GM23338 (cell line): ENCODE results near the gene CAMTA1. TPM values are rescaled to one million over a fixed set of nuclear protein-coding genes. Genes with fewer than 3 reads are reported as not detected.

Experiments
- ATAC-seq: fragments of 200-7000 bp; cut with Tn5 transposase; 3 replicates; pipeline ENCODE4 v1.9.1; 2020
- DNase-seq: peaks from one replicate; pipeline ENCODE4 v3.0.0-alpha.2; 2015; ENCODE audit warnings: low spot score
- H2AFZ ChIP-seq: fragments of 200-600 bp; sonication (generic); 2 replicates; pipeline ENCODE4 v1.8.0; 2016; ENCODE audit warnings: antibody characterized with exemption, mild to moderate bottlenecking, moderate library complexity
- H3F3A ChIP-seq: fragments of 200-600 bp; sonication (generic); replicated peaks from 2 replicates; pipeline ENCODE4 v1.8.0; 2017; ENCODE audit warnings: antibody characterized with exemption, mixed run types, low read depth
- H3K27ac ChIP-seq: fragments of 200-600 bp; sonication (generic); 2 replicates; pipeline ENCODE4 v1.6.1; 2016; ENCODE audit warnings: low read depth
- H3K27me3 ChIP-seq: fragments of 200-600 bp; sonication (generic); 2 replicates; pipeline ENCODE4 v1.8.0; 2016; ENCODE audit warnings: mild to moderate bottlenecking, mixed run types, moderate library complexity; ENCODE audit not compliant: insufficient read depth
- H3K36me3 ChIP-seq: fragments of 200-600 bp; sonication (generic); 2 replicates; pipeline ENCODE4 v1.8.0; 2016; ENCODE audit warnings: mild to moderate bottlenecking; ENCODE audit not compliant: insufficient read depth
- H3K4me1 ChIP-seq: fragments of 200-600 bp; sonication (generic); 2 replicates; pipeline ENCODE4 v1.8.0; 2016; ENCODE audit warnings: mild to moderate bottlenecking, moderate library complexity; ENCODE audit not compliant: insufficient read depth
- H3K4me2 ChIP-seq: fragments of 200-600 bp; sonication (generic); 2 replicates; pipeline ENCODE4 v1.7.1; 2017; ENCODE audit warnings: mixed run types
- H3K4me3 ChIP-seq: fragments of 200-600 bp; sonication (generic); 2 replicates; pipeline ENCODE4 v1.6.1; 2016; ENCODE audit warnings: mixed run types
- H3K79me2 ChIP-seq: fragments of 200-600 bp; sonication (generic); replicated peaks from 2 replicates; pipeline ENCODE4 v1.8.0; 2017; ENCODE audit warnings: mild to moderate bottlenecking; ENCODE audit not compliant: insufficient read depth
- H3K9me2 ChIP-seq: fragments of 200-600 bp; sonication (generic); 2 replicates; pipeline ENCODE4 v1.8.0; 2017; ENCODE audit not compliant: insufficient read depth
- H4K20me1 ChIP-seq: fragments of 200-600 bp; sonication (generic); replicated peaks from 2 replicates; pipeline ENCODE4 v1.8.0; 2017; ENCODE audit warnings: mild to moderate bottlenecking; ENCODE audit not compliant: insufficient read depth
- H3K27ac Mint-ChIP-seq: 2 replicates; pipeline ENCODE4 v1.8.0; 2020; ENCODE audit warnings: inconsistent platforms, mild to moderate bottlenecking, moderate library complexity, mixed read lengths
- H3K27me3 Mint-ChIP-seq: 3 replicates; pipeline ENCODE4 v1.8.0; 2022; ENCODE audit warnings: low read depth, mild to moderate bottlenecking, moderate library complexity, mixed read lengths, inconsistent platforms; ENCODE audit not compliant: insufficient read depth, poor library complexity
- H3K36me3 Mint-ChIP-seq: 3 replicates; pipeline ENCODE4 v1.8.0; 2021; ENCODE audit warnings: low read depth, mild to moderate bottlenecking, inconsistent platforms, moderate library complexity, mixed read lengths
- H3K4me1 Mint-ChIP-seq: 3 replicates; pipeline ENCODE4 v1.8.0; 2020; ENCODE audit warnings: mild to moderate bottlenecking, inconsistent platforms, mixed read lengths
- H3K4me3 Mint-ChIP-seq: 3 replicates; pipeline ENCODE4 v1.8.0; 2021; ENCODE audit warnings: moderate library complexity, mild to moderate bottlenecking, inconsistent platforms, mixed read lengths
- H3K9me3 Mint-ChIP-seq: 3 replicates; pipeline ENCODE4 v1.8.0; 2020; ENCODE audit warnings: moderate library complexity, mild to moderate bottlenecking, inconsistent platforms, mixed read lengths
- CREB1 ChIP-seq: fragments of 250-450 bp; sonication (Bioruptor Pico); IDR thresholded peaks from 2 replicates; pipeline ENCODE4 v1.5.0; 2020; ENCODE audit warnings: low read depth, mild to moderate bottlenecking, moderate library complexity
- CTCF ChIP-seq, 2 experiments: fragments of 200-600 bp in 1 of 2; sonication (generic) in 1 of 2; conservative IDR thresholded peaks; 2 replicates each; pipeline versions ENCODE4 v1.5.1 to v1.6.1; 2016 to 2017; ENCODE audit warnings: antibody characterized with exemption in 2 of 2, low read depth in 2 of 2, mild to moderate bottlenecking in 2 of 2, moderate library complexity in 1 of 2
- ETS1 ChIP-seq: IDR thresholded peaks from 2 replicates; pipeline ENCODE4 v1.6.1; 2016; ENCODE audit warnings: antibody characterized with exemption
- EZH2 ChIP-seq: fragments of 200-600 bp; sonication (generic); IDR thresholded peaks from one replicate; pipeline ENCODE4 v1.8.0; 2017; ENCODE audit warnings: antibody characterized with exemption, mild to moderate bottlenecking, low read depth; ENCODE audit not compliant: unreplicated experiment
- EZH2phosphoT487 ChIP-seq: fragments of 200-600 bp; sonication (generic); IDR thresholded peaks from one replicate; pipeline ENCODE4 v1.8.1; 2018; ENCODE audit warnings: antibody characterized with exemption; ENCODE audit not compliant: unreplicated experiment
- JUNB ChIP-seq: IDR thresholded peaks from one replicate; pipeline ENCODE4 v1.6.1; 2016; ENCODE audit warnings: antibody characterized with exemption; ENCODE audit not compliant: unreplicated experiment
- NANOG ChIP-seq: IDR thresholded peaks from 2 replicates; pipeline ENCODE4 v1.6.1; 2016; ENCODE audit warnings: antibody characterized with exemption, borderline replicate concordance
- POLR2AphosphoS5 ChIP-seq: IDR thresholded peaks from 2 replicates; pipeline ENCODE4 v1.6.1; 2016; ENCODE audit warnings: antibody characterized with exemption, low read depth
- REST ChIP-seq: IDR thresholded peaks from one replicate; pipeline ENCODE4 v1.6.1; 2018; ENCODE audit warnings: antibody characterized with exemption; ENCODE audit not compliant: unreplicated experiment
- STAT1 ChIP-seq: IDR thresholded peaks from one replicate; pipeline ENCODE4 v1.6.1; 2016; ENCODE audit warnings: antibody characterized with exemption; ENCODE audit not compliant: unreplicated experiment
- ZNF114 ChIP-seq: fragments of 250-450 bp; sonication (Bioruptor Pico); IDR thresholded peaks from 2 replicates; pipeline ENCODE4 v1.5.0; 2020; ENCODE audit warnings: mild to moderate bottlenecking, moderate library complexity
- ZNF331 ChIP-seq: fragments of 250-450 bp; sonication (Bioruptor Pico); IDR thresholded peaks from 2 replicates; pipeline ENCODE4 v1.5.0; 2020; ENCODE audit warnings: low read depth, mild to moderate bottlenecking, moderate library complexity
- ZNF462 ChIP-seq: fragments of 250-450 bp; sonication (Bioruptor Pico); IDR thresholded peaks from 2 replicates; pipeline ENCODE4 v1.5.0; 2020; ENCODE audit warnings: mild to moderate bottlenecking, moderate library complexity
- polyA plus RNA-seq: library from polyadenylated mRNA; unstranded; fragments of >200 nt; fragmentation: Nextera tagmentation; extraction: Ambion mirVana; gene quantifications from 2 replicates; pipeline ENCODE4 v1.2.1, GENCODE V29; 2016
- total RNA-seq: library from RNA; depleted of rRNA; stranded (reverse); fragments of >200 nt; shearing (Covaris generic); gene quantifications from 2 replicates; pipeline ENCODE4 v1.2.3, GENCODE V29; 2014

The CAMTA1 gene
- total and polyA plus RNA-seq, 2 experiments from 2014 or later, result 115 to 519 TPM

GRCh38 chr1:6756457-6756856 lies 28.8 kb upstream of the CAMTA1 start:
- TF ChIP-seq REST, result no peak
- TF ChIP-seq ZNF331 (CRISPR knock-in tag), result no peak
- TF ChIP-seq EZH2phosphoT487, result no peak
- no peak for TF ChIP-seq ZNF114 (CRISPR knock-in tag)
- no peak for TF ChIP-seq STAT1
- TF ChIP-seq EZH2, result no peak
- no peak for TF ChIP-seq NANOG
- no peak for TF ChIP-seq POLR2AphosphoS5
- TF ChIP-seq CTCF (conservative IDR thresholded peaks at IDR 0.05; ENCODE audit: low read depth in 2 of 2), result no peak
- TF ChIP-seq JUNB, result no peak
- TF ChIP-seq CREB1 (CRISPR knock-in tag), result no peak
- TF ChIP-seq ETS1, result no peak
- TF ChIP-seq ZNF462, result no peak
- H3K4me2 ChIP-seq, result no peak overlapping the region
- no peak for DNase-seq

More at GRCh38 chr1:6756457-6756856, 28.8 kb upstream of the CAMTA1 start:
- Histone ChIP-seq H3K9me2 (no peaks in the 10 kb centered on the region), H3K27ac (no peak overlapping the region), H4K20me1 (no peaks in the 10 kb centered on the region), H3K36me3 (no peaks in the 10 kb centered on the region), H3F3A (no peaks in the 10 kb centered on the region), H3K4me1 (no peaks in the 10 kb centered on the region), H3K4me3 (no peak overlapping the region), H3K79me2 (no peaks in the 10 kb centered on the region), H3K27me3 (no peaks in the 10 kb centered on the region), H2AFZ (peak overlapping the region; percentile 86)
- Mint-ChIP-seq H3K27ac (no peak overlapping the region), H3K27me3 (peaks cover under 1% of the 10 kb centered on the region), H3K9me3 (no peaks in the 10 kb centered on the region), H3K4me3 (no peak overlapping the region), H3K36me3 (no peaks in the 10 kb centered on the region), H3K4me1 (peaks cover 3% of the 10 kb centered on the region; the same call in 2 of the 3 replicates)
- ATAC-seq, result no peak
